HepG2 (cell line): ENCODE data around the gene LPCAT4. TPM values are rescaled to one million over a fixed set of nuclear protein-coding genes. Genes with fewer than 3 reads are reported as not detected.

Experiments used
- FOXK2 ChIP-seq: fragments of 450-650 bp; IDR thresholded peaks from 2 replicates; pipeline ENCODE4 v1.6.1; 2016
- GLMP ChIP-seq: sonication (generic); formaldehyde crosslinking; IDR thresholded peaks from 2 replicates; pipeline ENCODE4 v1.9.0; 2021; ENCODE audit warnings: missing genetic modification reagents, mild to moderate bottlenecking, borderline replicate concordance
- KDM5B ChIP-seq: sonication (generic); formaldehyde crosslinking; IDR thresholded peaks from 2 replicates; pipeline ENCODE4 v1.4.0; 2020; ENCODE audit warnings: missing genetic modification reagents, mild to moderate bottlenecking, borderline replicate concordance
- MTF2 ChIP-seq: sonication (generic); formaldehyde crosslinking; IDR thresholded peaks from 2 replicates; pipeline ENCODE4 v1.5.0; 2020; ENCODE audit warnings: missing genetic modification reagents, borderline replicate concordance
- MYC ChIP-seq: sonication (generic); formaldehyde crosslinking; IDR thresholded peaks from 2 replicates; pipeline ENCODE4 v1.9.0; 2021; ENCODE audit warnings: missing genetic modification reagents, borderline replicate concordance
- NFE2L2 ChIP-seq: fragments of 150-350 bp; IDR thresholded peaks from 2 replicates; pipeline ENCODE4 v1.6.1; 2014; ENCODE audit warnings: low read length
- POLR2A ChIP-seq, 2 experiments: IDR thresholded peaks; 2 replicates each; pipeline ENCODE4 v1.6.1; 2011; ENCODE audit warnings: low read depth in 2 of 2, low read length in 2 of 2, mild to moderate bottlenecking in 1 of 2, moderate library complexity in 1 of 2; ENCODE audit not compliant: insufficient read depth in 1 of 2
- RNF2 ChIP-seq: fragments of 450-650 bp; conservative IDR thresholded peaks from 2 replicates; pipeline ENCODE4 v1.6.1; 2016; ENCODE audit warnings: low read depth
- SRF ChIP-seq: IDR thresholded peaks from 2 replicates; pipeline ENCODE4 v1.6.1; 2011; ENCODE audit warnings: mild to moderate bottlenecking, low read depth, low read length, moderate library complexity
- SRSF9 ChIP-seq: fragments of 200-400 bp; formaldehyde crosslinking; IDR thresholded peaks from 2 replicates; pipeline ENCODE4 v1.6.1; 2018; ENCODE audit warnings: borderline replicate concordance, mild to moderate bottlenecking, low read depth, low read length; ENCODE audit not compliant: insufficient read depth, poor library complexity, severe bottlenecking
- ZFX ChIP-seq: sonication (generic); formaldehyde crosslinking; IDR thresholded peaks from 2 replicates; pipeline ENCODE4 v1.4.0; 2020; ENCODE audit warnings: mild to moderate bottlenecking, low read depth, missing genetic modification reagents, moderate library complexity
- ZFYVE20 ChIP-seq: sonication (generic); formaldehyde crosslinking; IDR thresholded peaks from 2 replicates; pipeline ENCODE4 v1.8.0; 2023; ENCODE audit warnings: low read depth, mild to moderate bottlenecking, moderate library complexity, missing genetic modification reagents, borderline replicate concordance
- ZNF12 ChIP-seq: sonication (generic); formaldehyde crosslinking; IDR thresholded peaks from 2 replicates; pipeline ENCODE4 v1.5.0; 2020; ENCODE audit warnings: missing genetic modification reagents
- ZNF121 ChIP-seq: sonication (generic); formaldehyde crosslinking; IDR thresholded peaks from 2 replicates; pipeline ENCODE4 v1.5.0; 2020; ENCODE audit warnings: mild to moderate bottlenecking, missing genetic modification reagents
- ZNF263 ChIP-seq: sonication (generic); formaldehyde crosslinking; IDR thresholded peaks from 2 replicates; pipeline ENCODE4 v1.4.0; 2020; ENCODE audit warnings: missing genetic modification reagents
- ZNF296 ChIP-seq: sonication (generic); formaldehyde crosslinking; conservative IDR thresholded peaks from 2 replicates; pipeline ENCODE4 v1.5.0; 2020; ENCODE audit warnings: mild to moderate bottlenecking, missing genetic modification reagents
- ZNF329 ChIP-seq: sonication (generic); formaldehyde crosslinking; IDR thresholded peaks from 2 replicates; pipeline ENCODE4 v1.9.0; 2021; ENCODE audit warnings: low read depth, mild to moderate bottlenecking, missing genetic modification reagents
- ZNF460 ChIP-seq: sonication (generic); formaldehyde crosslinking; IDR thresholded peaks from 2 replicates; pipeline ENCODE4 v1.5.1; 2020; ENCODE audit warnings: missing genetic modification reagents, mild to moderate bottlenecking, borderline replicate concordance
- ZNF562 ChIP-seq: sonication (generic); formaldehyde crosslinking; IDR thresholded peaks from 2 replicates; pipeline ENCODE4 v1.8.0; 2022; ENCODE audit warnings: missing genetic modification reagents, borderline replicate concordance
- ZNF607 ChIP-seq: sonication (generic); formaldehyde crosslinking; IDR thresholded peaks from 2 replicates; pipeline ENCODE4 v1.5.1; 2020; ENCODE audit warnings: missing genetic modification reagents, mild to moderate bottlenecking, borderline replicate concordance
- ZUFSP ChIP-seq: sonication (generic); formaldehyde crosslinking; IDR thresholded peaks from 2 replicates; pipeline ENCODE4 v1.9.0; 2021; ENCODE audit warnings: missing genetic modification reagents, mild to moderate bottlenecking, borderline replicate concordance
- polyA plus RNA-seq, 8 experiments: library from polyadenylated mRNA; depleted of rRNA in 3 of 8; stranded (reverse) in 7 of 8; unstranded in 1 of 8; fragments of >200 nt; fragmentation: Illumina TruSeq in 4 of 8; extraction: Trizol in 4 of 8; gene quantifications; 2 replicates each; pipeline versions ENCODE4 v1.2.1 to v1.2.3, GENCODE V29; 2011 to 2016; ENCODE audit warnings: low read depth in 4 of 8, missing spikeins in 1 of 8, mixed read lengths in 1 of 8; ENCODE audit not compliant: insufficient read depth in 1 of 8
- total RNA-seq, 5 experiments: library from RNA; depleted of rRNA; stranded (reverse); fragments of >200 nt; fragmentation: Illumina TruSeq; extraction: Trizol; gene quantifications; 2 replicates each; pipeline ENCODE4 v1.2.3, GENCODE V29; 2016; ENCODE audit warnings: low read depth in 1 of 5
- TF ChIP-seq, protein P1 (sequence below): sonication (generic); formaldehyde crosslinking; IDR thresholded peaks from 2 replicates; pipeline ENCODE4 v1.4.0; 2020; ENCODE audit warnings: missing genetic modification reagents
- TF ChIP-seq, protein P2 (sequence below): sonication (generic); formaldehyde crosslinking; IDR thresholded peaks from 2 replicates; pipeline ENCODE4 v1.4.0; 2020; ENCODE audit warnings: missing genetic modification reagents

Gene LPCAT4
- total and polyA plus RNA-seq, 2 of the 13 experiments (the other 11 are each of a cell fraction or from before 2014, with no cell fraction given), result 8.1 to 57.1 TPM

GRCh38 chr15:34367101-34368081 lies at the start of gene LPCAT4 (continued):
- TF ChIP-seq ZNF607 (CRISPR knock-in tag), result peak; percentile 94
- TF ChIP-seq ZNF329 (CRISPR knock-in tag), result no peak
- TF ChIP-seq, protein P1, sequence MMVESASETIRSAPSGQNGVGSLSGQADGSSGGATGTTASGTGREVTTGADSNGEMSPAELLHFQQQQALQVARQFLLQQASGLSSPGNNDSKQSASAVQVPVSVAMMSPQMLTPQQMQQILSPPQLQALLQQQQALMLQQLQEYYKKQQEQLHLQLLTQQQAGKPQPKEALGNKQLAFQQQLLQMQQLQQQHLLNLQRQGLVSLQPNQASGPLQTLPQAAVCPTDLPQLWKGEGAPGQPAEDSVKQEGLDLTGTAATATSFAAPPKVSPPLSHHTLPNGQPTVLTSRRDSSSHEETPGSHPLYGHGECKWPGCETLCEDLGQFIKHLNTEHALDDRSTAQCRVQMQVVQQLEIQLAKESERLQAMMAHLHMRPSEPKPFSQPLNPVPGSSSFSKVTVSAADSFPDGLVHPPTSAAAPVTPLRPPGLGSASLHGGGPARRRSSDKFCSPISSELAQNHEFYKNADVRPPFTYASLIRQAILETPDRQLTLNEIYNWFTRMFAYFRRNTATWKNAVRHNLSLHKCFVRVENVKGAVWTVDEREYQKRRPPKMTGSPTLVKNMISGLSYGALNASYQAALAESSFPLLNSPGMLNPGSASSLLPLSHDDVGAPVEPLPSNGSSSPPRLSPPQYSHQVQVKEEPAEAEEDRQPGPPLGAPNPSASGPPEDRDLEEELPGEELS (CRISPR knock-in tag), result peak; percentile 45; the same call in 1 of the 2 replicates
- TF ChIP-seq GLMP, result no peak
- TF ChIP-seq NFE2L2, result no peak
- no peak for TF ChIP-seq SRSF9
- TF ChIP-seq MYC (CRISPR knock-in tag), result peak; percentile 85; the same call in 1 of the 2 replicates
- peak; percentile 74 to 87 for TF ChIP-seq POLR2A (IDR thresholded peaks at IDR 0.05; ENCODE audit: insufficient read depth in 1 of 2, low read depth in 2 of 2, low read length in 2 of 2)
- TF ChIP-seq ZNF121 (CRISPR knock-in tag), result peak; percentile 54; the same call in 1 of the 2 replicates
- TF ChIP-seq ZNF460 (CRISPR knock-in tag), result no peak; the same call in 1 of the 2 replicates
- TF ChIP-seq ZNF296 (CRISPR knock-in tag), result no peak
- TF ChIP-seq ZFX, result peak; percentile 76
- peak; percentile 84; the same call in 1 of the 2 replicates for TF ChIP-seq RNF2
- TF ChIP-seq KDM5B (CRISPR knock-in tag), result peak; percentile 92
- TF ChIP-seq SRF, result no peak
- no peak for TF ChIP-seq ZNF12 (CRISPR knock-in tag)
- TF ChIP-seq, protein P2, sequence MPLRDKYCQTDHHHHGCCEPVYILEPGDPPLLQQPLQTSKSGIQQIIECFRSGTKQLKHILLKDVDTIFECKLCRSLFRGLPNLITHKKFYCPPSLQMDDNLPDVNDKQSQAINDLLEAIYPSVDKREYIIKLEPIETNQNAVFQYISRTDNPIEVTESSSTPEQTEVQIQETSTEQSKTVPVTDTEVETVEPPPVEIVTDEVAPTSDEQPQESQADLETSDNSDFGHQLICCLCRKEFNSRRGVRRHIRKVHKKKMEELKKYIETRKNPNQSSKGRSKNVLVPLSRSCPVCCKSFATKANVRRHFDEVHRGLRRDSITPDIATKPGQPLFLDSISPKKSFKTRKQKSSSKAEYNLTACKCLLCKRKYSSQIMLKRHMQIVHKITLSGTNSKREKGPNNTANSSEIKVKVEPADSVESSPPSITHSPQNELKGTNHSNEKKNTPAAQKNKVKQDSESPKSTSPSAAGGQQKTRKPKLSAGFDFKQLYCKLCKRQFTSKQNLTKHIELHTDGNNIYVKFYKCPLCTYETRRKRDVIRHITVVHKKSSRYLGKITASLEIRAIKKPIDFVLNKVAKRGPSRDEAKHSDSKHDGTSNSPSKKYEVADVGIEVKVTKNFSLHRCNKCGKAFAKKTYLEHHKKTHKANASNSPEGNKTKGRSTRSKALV, result no peak
- no peak for TF ChIP-seq ZNF263 (CRISPR knock-in tag)
- TF ChIP-seq MTF2 (CRISPR knock-in tag), result peak; percentile 89; the same call in 1 of the 2 replicates
- no peak for TF ChIP-seq FOXK2
- no peak for TF ChIP-seq ZNF562
- TF ChIP-seq ZUFSP (CRISPR knock-in tag), result no peak
- TF ChIP-seq ZFYVE20 (CRISPR knock-in tag), result no peak
